GM12873 (cell line): ENCODE measurements around the gene FBXO8.

ENCODE experiments used
- TF ChIP-seq, protein P1 (sequence below): IDR thresholded peaks from 2 replicates; pipeline ENCODE4 v1.5.1; 2012; ENCODE audit warnings: low read depth, mild to moderate bottlenecking, moderate library complexity, low read length, control low read depth; ENCODE audit not compliant: insufficient read depth; ENCODE audit errors: missing control alignments

Gene FBXO8

DNA sequence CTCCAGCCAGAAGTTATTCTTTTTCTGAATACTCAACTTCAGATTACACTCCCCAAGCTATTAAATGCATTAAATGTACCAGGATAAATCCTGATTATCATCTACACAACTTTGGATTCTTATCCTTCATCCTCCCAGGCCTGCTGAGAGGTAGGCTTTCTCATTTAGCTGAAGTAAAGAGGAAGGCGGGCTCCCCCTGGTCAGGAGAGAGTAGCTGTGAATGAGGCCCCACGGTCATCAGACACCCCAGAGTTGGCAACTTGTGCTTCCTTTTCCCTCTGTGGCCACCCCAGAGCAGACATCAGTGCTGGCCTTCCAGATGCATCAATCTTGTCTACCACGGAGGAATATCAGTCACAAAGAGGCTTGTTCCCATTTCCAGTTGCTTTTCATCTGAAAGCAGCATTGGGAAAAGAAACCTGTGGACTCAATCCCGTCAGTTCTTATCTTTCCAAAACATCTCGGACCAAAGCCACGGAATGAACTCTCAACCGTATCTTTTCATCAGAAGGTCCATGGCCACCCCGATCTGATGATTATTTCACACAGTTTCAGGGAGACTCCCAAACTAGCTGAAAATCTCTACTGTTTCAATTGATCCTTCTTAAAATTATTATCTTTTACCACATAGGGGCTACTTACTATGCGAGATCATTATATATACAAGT lies 79.2 kb downstream of the FBXO8 start:
- TF ChIP-seq, protein P1, sequence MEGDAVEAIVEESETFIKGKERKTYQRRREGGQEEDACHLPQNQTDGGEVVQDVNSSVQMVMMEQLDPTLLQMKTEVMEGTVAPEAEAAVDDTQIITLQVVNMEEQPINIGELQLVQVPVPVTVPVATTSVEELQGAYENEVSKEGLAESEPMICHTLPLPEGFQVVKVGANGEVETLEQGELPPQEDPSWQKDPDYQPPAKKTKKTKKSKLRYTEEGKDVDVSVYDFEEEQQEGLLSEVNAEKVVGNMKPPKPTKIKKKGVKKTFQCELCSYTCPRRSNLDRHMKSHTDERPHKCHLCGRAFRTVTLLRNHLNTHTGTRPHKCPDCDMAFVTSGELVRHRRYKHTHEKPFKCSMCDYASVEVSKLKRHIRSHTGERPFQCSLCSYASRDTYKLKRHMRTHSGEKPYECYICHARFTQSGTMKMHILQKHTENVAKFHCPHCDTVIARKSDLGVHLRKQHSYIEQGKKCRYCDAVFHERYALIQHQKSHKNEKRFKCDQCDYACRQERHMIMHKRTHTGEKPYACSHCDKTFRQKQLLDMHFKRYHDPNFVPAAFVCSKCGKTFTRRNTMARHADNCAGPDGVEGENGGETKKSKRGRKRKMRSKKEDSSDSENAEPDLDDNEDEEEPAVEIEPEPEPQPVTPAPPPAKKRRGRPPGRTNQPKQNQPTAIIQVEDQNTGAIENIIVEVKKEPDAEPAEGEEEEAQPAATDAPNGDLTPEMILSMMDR = no peak

DNA sequence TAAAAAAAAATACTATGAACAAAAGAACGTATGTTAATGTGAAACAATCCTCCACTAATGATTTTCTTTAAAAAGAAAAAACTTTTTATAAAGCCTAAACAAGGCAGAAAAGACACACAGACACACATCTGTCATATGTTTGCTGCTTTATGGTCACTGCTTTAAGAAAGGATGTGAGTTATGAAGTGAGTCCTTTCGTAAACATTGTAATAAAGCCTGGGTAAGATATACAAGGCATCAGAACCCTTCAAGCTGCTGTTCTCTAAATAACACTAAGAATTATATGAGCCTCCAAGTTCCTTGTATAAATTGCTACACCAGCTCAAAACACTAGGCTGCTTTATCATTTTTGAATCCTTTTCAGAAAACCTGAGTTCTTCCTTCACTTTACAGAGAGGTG lies 81.6 kb downstream of the FBXO8 start:
- TF ChIP-seq, protein P1 = no peak

DNA sequence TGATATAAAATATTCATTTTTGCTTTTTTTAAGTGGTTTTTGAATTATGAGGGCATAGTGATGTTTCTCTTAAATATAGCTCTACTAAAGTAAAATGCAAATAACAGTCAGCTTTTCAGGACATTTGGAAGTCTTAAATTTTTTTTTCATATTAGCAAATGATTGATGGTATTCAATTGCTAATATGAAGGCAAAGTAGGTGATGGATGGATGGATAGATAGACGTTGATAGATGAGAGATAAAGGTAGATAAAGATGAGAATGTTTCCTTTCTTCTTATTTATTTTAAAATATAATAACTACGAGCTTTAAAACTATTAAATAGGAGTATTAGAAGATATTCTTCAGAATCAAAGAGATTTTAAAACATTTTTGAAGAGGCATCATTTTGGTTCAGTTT lies 83.7 kb downstream of the FBXO8 start:
- TF ChIP-seq, protein P1 = no peak

DNA sequence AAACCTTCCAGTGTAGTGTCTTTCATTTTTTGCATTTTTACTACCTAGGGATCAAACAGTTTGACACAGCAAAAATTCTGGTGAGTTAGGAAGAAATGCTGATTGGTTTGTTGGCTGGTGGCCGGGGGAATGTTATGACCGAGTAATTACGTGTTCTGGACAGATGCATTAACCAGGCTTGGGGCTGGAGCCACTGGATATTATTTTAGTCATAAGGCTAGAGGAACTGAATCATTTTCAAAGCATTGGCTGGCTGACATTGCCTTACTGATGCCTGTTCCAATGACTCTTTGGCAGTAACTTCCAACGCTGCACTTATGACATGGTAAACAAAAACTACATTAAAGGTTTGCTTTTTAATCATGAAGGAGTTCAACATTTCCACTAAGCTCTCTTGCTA lies 84.6 kb downstream of the FBXO8 start:
- TF ChIP-seq, protein P1 = no peak

DNA sequence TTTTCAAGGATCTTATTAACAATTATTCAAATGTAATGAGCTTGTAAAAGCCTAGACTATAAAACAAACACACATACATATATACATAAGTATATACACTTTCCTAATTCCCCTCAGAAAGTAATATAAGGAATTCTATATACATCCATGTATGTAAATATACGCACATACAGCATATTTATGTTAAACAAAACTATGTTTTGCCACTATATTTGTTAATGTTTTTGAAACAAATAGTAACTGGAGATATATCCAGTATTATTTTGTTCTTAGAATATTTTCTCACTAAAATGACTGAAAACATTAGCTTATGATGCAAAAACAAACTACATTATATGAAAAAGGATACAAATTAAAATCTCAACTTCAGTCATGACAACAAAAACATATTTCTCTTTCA lies 85.1 kb downstream of the FBXO8 start:
- TF ChIP-seq, protein P1 = no peak

DNA sequence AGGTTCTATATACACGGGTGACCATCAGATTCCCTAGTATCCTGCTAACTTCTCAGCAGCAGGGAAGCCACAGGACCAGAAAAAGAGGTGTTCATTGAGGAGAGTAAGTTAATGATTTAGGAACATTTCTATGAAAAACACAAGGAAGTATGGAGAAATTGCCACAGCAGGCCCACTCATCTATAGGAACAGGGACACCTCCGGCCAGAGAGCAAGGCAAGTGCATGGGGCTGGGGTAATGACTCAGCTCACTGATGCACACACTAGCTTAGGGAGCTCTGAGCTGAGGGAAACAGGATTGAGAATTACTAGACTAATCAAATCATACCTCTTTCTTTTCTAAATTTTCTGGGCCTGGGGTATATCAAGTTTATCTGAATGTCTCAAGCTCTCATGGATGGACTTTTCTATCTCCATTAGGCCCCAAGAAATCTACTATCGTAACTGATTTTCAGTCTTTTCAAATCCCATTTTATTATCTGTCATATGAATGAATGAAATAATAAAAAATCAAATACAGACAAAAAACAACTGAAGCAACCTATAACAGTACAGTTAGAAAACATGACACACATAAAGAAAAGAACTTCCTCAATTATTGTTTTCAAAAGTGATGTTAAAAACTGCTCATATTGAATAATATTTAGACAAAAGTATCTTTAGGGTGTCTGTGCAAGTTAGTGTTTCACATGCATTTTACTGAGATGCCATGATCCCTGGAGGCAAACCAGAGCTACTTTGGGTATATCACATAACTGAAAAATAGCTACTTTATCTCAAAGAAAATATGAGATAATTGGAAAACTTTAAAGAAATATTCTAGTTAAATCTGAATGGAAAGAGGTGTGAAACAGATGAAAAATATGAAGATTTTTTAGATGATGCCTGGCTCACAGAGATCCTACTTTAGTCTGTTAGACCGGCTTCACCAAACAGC lies 89.8 kb downstream of the FBXO8 start:
- TF ChIP-seq, protein P1 = no peak

DNA sequence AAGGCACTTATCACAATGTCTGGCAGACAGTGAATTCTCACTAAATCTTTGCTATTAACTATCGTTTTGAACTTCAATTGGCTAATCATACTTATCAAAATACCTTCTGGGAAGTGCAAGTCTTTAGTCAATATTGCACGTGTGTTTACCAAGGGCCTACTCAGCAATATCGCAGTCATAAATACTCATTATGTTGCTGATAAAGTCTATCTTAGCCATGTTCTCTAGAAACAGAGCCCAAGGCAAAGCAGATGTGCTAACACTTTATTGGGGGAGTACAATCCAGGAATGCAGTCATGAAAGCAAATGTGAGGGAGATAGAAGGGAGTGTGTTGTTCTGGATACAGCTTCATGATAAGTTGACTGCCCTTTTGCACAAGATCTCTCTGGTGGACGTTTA lies 90.5 kb downstream of the FBXO8 start:
- TF ChIP-seq, protein P1 = no peak
